Heart left ventricle (tissue), 16 donors: ENCODE results near the gene ELOVL7. TPM values are rescaled to one million over a fixed set of nuclear protein-coding genes. Genes with fewer than 3 reads are reported as not detected.

Experiments used
- ATAC-seq, 4 donors: fragments of 200-7000 bp; cut with Tn5 transposase; one replicate each; pipeline ENCODE4 v1.9.1; 2020 to 2022; ENCODE audit warnings: moderate library complexity in 4 of 4, mild to moderate bottlenecking in 3 of 4, moderate number of reproducible peaks in 1 of 4
- DNase-seq, 5 donors: peaks; one replicate each; pipeline ENCODE4 v3.0.0-alpha.2; 2020
- H3K27ac ChIP-seq, 12 donors: fragments of 200-600 bp; sonication (generic) in 4 of 12; one replicate each; pipeline versions ENCODE4 v1.5.0 to v1.8.0; 2016 to 2022; ENCODE audit warnings: mild to moderate bottlenecking in 2 of 12
- H3K27me3 ChIP-seq, 9 donors: fragments of 200-600 bp; sonication (generic) in 2 of 9; one replicate each; pipeline versions ENCODE4 v1.5.1 to v1.8.0; 2016 to 2022; ENCODE audit warnings: mild to moderate bottlenecking in 3 of 9
- H3K36me3 ChIP-seq, 9 donors: fragments of 200-600 bp; sonication (generic) in 2 of 9; one replicate each; pipeline versions ENCODE4 v1.5.0 to v1.8.0; 2018 to 2022; ENCODE audit warnings: mild to moderate bottlenecking in 2 of 9
- H3K4me1 ChIP-seq, 12 donors: fragments of 200-600 bp; sonication (generic) in 4 of 12; one replicate each; pipeline versions ENCODE4 v1.5.0 to v1.8.0; 2016 to 2022; ENCODE audit warnings: mild to moderate bottlenecking in 3 of 12
- H3K4me3 ChIP-seq, 12 donors: fragments of 200-600 bp; sonication (generic) in 4 of 12; one replicate each; pipeline versions ENCODE4 v1.5.0 to v1.8.0; 2017 to 2022; ENCODE audit warnings: mild to moderate bottlenecking in 9 of 12, moderate library complexity in 4 of 12
- H3K9me3 ChIP-seq, 12 donors: fragments of 200-600 bp; sonication (generic) in 4 of 12; one replicate each; pipeline versions ENCODE4 v1.5.0 to v1.8.0; 2016 to 2022; ENCODE audit warnings: mild to moderate bottlenecking in 1 of 12
- CTCF ChIP-seq, 12 donors: fragments of 200-600 bp; sonication (generic) in 4 of 12; IDR thresholded peaks; one replicate each; pipeline versions ENCODE4 v1.5.0 to v1.8.0; 2018 to 2022; ENCODE audit warnings: antibody characterized with exemption in 12 of 12, mild to moderate bottlenecking in 5 of 12
- POLR2A ChIP-seq, 2 donors: fragments of 450-650 bp; IDR thresholded peaks; one replicate each; pipeline ENCODE4 v1.6.1; 2017; ENCODE audit warnings: antibody characterized with exemption in 2 of 2, mild to moderate bottlenecking in 2 of 2, moderate library complexity in 2 of 2
- WGBS, 4 donors: extraction: QIAGEN DNeasy Blood & Tissue Kit in 2 of 4; methylation state at CpG; one replicate each; pipeline versions ENCODE4 v1.1.5 to v1.1.7; 2013 to 2018; 5-methylcytosine and 5-hydroxymethylcytosine counted together
- intact Hi-C, 10 donors: fragments of 100-400 bp; cut with DNase I; formaldehyde crosslinking; loops; one replicate each; pipeline versions ENCODE4 v1.11.1 to v1.14.2; 2022
- polyA plus RNA-seq, 2 donors: library from polyadenylated mRNA; stranded (reverse); fragments of 200-250 nt; gene quantifications; one replicate each; pipeline ENCODE4 v1.2.3, GENCODE V29; 2013
- total RNA-seq, 9 donors: library from RNA; depleted of rRNA in 2 of 9; stranded (reverse); fragments of >200 nt in 2 of 9; fragmentation: NEBNext Ultra II Directional in 3 of 9; extraction: Animal tissue kit (Norgen Biotek cat#: 25700) in 3 of 9; gene quantifications; one replicate each; pipeline versions ENCODE4 v1.1.0 to v1.2.4, GENCODE V29; 2016 to 2023
- donor health status: ischemic (EF 13 %, LVEDD 7.1; RV severe dilation, severe dysfunction).
- donor health status: healthy with polysubstance abuse.
- donor health status: DM: no; HTN: yes; CAD: no.
- donor health status: DM: no; HTN: no; CAD: no.
- donor health status: ischemic (EF 25% LVEDD 6.9; RV normal size, moderate dysfunction).
- donor health status: ischemic (EF 25% LVEDD 5.7; RV mildly dilated, moderate dysfunction).
- donor health status: healthy.
- donor health status: DM: yes; HTN: yes; CAD: no.
- donor health status: ischemic (EF 35%, LVEDD 5.7; RV mildly dilated, moderate dysfunction).
- donor health status: nonischemic (EF 11% LVEDD 7.7; RV severe dilation, severe dysfunction).
- donor health status: DM: yes; HTN: yes; CAD: no.
- donor health status: PGD.
- donor health status: ischemic (EF 29% LVEDD 5.4; RV normal size, mild dysfunction).
- donor health status: nonischemic (EF 23%, LVEDD 6.1; RV moderate dilation, normal function).

Gene ELOVL7
- total and polyA plus RNA-seq, 11 donors: 0.12 to 1.8 (median 0.87) TPM

- H3K36me3 ChIP-seq: peaks cover 0 to 29% (median 9%) of the 10 kb centered on the region in 9 donors
- TF ChIP-seq POLR2A (IDR thresholded peaks at IDR 0.05): no peak
- TF ChIP-seq CTCF (IDR thresholded peaks at IDR 0.05): no peak
- intact Hi-C loops: loop anchor here in 1 of 10 donors (10.0 kb wide), 1 partner anchor 214 kb away; no protein-coding TSS in a partner anchor
- H3K4me1 ChIP-seq: no peaks in the 10 kb centered on the region
- H3K9me3 ChIP-seq: no peaks in the 10 kb centered on the region
- no peak overlapping the region for H3K4me3 ChIP-seq
- no peaks in the 10 kb centered on the region for H3K27me3 ChIP-seq
- WGBS, 4 donors: 76 to 96% (median 96%) methylated on average over 2 of the region's 2 CpGs
- DNase-seq: no peak
- no peak for ATAC-seq
- no peak overlapping the region for H3K27ac ChIP-seq
Observed at GRCh38 chr5:60888359-60889061, 44.4 kb upstream of the ELOVL7 start.

DNA sequence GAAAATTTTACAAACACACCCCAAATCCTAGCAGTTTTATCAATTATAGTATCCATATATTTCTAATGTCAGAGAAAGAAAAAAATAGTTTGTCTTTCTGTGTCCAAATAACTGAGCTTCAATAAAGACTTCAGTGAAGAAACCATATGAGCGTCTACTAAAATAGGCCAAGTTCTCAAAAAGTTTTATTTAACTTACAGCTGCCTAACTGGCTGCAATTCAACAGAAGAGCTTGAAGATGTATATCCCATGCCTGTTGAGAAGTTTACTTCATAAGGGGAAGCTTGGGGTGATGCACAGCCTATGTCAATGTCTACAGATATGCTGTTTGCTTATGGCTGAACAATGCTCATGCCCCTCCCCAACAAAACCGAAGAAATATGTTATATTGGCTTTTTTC, 43.7 kb upstream of the ELOVL7 start:
- TF ChIP-seq POLR2A (IDR thresholded peaks at IDR 0.05) (no peak), CTCF (IDR thresholded peaks at IDR 0.05) (no peak)
- peaks cover 0 to 24% (median 3%) of the 10 kb centered on the region in 9 donors for H3K36me3 ChIP-seq
- DNase-seq (no peak), ATAC-seq (no peak)
- intact Hi-C loops: loop anchor here in 1 of 10 donors (10.0 kb wide), 1 partner anchor 213 kb away; no protein-coding TSS in a partner anchor
- WGBS, 4 donors: 86 to 96% (median 93%) methylated on average over 2 of the region's 2 CpGs
- H3K4me3 ChIP-seq: no peak overlapping the region
- H3K9me3 ChIP-seq: no peaks in the 10 kb centered on the region
- no peaks in the 10 kb centered on the region for H3K27me3 ChIP-seq
- H3K4me1 ChIP-seq: no peaks in the 10 kb centered on the region
- no peak overlapping the region for H3K27ac ChIP-seq

DNA sequence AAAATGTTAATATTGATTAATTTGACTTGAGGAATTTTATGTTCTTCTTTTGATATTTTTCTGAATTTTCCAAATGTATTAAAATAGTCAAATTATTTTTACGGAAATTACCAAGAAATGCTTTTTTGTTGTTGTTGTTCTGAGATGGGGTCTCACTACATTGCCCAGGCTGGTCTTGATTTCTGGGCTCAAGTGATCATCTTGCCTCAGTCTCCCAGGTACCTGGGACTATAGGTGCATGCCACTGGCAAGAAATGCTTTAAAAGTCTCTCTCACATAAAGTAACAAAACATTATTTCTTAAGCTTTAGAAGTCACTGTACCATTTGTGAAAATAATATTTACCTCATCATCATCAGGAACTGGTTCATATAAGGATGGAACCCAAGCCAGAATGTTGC, 43.0 kb upstream of the ELOVL7 start:
- 94 to 100% (median 97%) methylated on average over 1 of the region's 1 CpG for WGBS, 4 donors
- Histone ChIP-seq H3K27me3 (no peaks in the 10 kb centered on the region), H3K27ac (no peak overlapping the region), H3K9me3 (peaks cover 0 to 4% (median 0%) of the 10 kb centered on the region in 12 donors), H3K36me3 (peaks cover 0 to 24% (median 3%) of the 10 kb centered on the region in 9 donors), H3K4me1 (no peaks in the 10 kb centered on the region), H3K4me3 (no peak overlapping the region)
- ATAC-seq (no peak), DNase-seq (no peak)
- intact Hi-C loops: loop anchor here in 1 of 10 donors (10.0 kb wide), 1 partner anchor 212 kb away; no protein-coding TSS in a partner anchor
- TF ChIP-seq POLR2A (IDR thresholded peaks at IDR 0.05) (no peak), CTCF (IDR thresholded peaks at IDR 0.05) (no peak)

DNA sequence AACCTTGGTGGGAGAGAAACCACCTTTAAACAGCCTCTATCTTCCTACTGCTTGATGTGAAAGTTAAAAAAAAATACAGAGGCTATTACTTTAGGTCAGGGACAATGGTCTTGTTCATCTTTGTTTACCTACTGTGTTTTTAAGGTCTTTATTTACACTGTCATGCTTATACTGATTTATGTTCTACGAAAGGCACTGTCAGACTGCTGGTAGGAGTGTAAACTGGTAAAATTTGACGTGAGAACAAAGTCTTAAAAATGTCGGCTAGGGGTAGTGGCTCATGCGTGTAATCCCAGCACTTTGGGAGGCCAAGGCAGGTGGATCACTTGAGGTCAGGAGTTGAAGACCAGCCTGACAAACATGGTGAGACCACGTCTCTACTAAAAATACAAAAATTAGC, 42.1 kb upstream of the ELOVL7 start:
- no peak overlapping the region for H3K4me3 ChIP-seq
- H3K4me1 ChIP-seq: no peaks in the 10 kb centered on the region
- no peak for ATAC-seq
- peaks cover 0 to 23% (median 4%) of the 10 kb centered on the region in 9 donors for H3K36me3 ChIP-seq
- 88 to 98% (median 98%) methylated on average over 5 of the region's 5 CpGs for WGBS, 4 donors
- H3K27ac ChIP-seq: no peak overlapping the region
- no peak for DNase-seq
- no peaks in the 10 kb centered on the region for H3K27me3 ChIP-seq
- no peak for TF ChIP-seq POLR2A (IDR thresholded peaks at IDR 0.05)
- TF ChIP-seq CTCF (IDR thresholded peaks at IDR 0.05): no peak
- intact Hi-C loops: loop anchor here in 1 of 10 donors (10.0 kb wide), 1 partner anchor 211 kb away; no protein-coding TSS in a partner anchor
- H3K9me3 ChIP-seq: peaks cover 0 to 8% (median 0%) of the 10 kb centered on the region in 12 donors
